Measurements from ENCODE around the gene IRF2BP2. TPM values are rescaled to one million over a fixed set of nuclear protein-coding genes. Genes with fewer than 3 reads are reported as not detected.

Gene IRF2BP2
- total RNA-seq, 1 experiment from 2014 or later = 78.8 TPM

DNA sequence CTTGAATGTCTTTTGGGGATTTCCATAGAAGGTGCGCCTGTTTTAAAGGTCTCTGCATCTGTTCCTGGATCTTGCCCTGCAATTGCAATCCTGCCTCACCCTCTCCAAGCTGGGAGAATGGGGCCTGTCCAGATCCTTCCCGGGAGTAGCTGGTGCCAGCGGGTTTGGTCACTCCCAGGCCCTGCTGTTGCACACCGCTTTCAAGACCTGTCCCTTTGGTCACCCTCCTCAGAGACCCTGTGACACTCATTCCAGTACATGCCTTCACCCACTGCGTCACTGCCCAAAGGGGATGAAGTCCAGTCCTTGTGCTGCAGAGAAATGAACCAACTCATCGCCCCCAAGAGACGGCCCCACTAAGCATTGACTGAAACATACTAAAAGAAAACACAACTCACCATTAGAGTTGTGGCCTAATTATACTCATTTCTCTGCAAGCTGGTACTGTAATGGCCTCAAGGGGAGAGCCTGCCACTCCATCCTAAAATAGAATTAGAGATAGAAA, 1.9 kb upstream of the IRF2BP2 start:
- Histone ChIP-seq H3K79me2 (ENCODE audit: low read length) (peaks cover 24% of the 10 kb centered on the region), H3K9ac (ENCODE audit: low read length) (peak overlapping the region; percentile 95), H3K27ac (ENCODE audit: low read length) (peak overlapping the region; percentile 97), H3K4me2 (ENCODE audit: low read length) (peak overlapping the region; percentile 87), H3K4me1 (ENCODE audit: insufficient read depth, low read length) (peaks cover 40% of the 10 kb centered on the region), H3F3A (ENCODE audit: low read length, unreplicated experiment) (no peaks in the 10 kb centered on the region), H4K20me1 (ENCODE audit: low read length) (peaks cover 10% of the 10 kb centered on the region), H3K36me3 (ENCODE audit: low read depth, low read length) (peaks cover 14% of the 10 kb centered on the region), H3K9me3 (ENCODE audit: low read length) (no peaks in the 10 kb centered on the region), H2AFZ (ENCODE audit: low read length) (no peak overlapping the region), H3K27me3 (ENCODE audit: low read length) (no peaks in the 10 kb centered on the region), H3K9me2 (replicated peaks; ENCODE audit: low read length) (no peaks in the 10 kb centered on the region), H3K4me3 (ENCODE audit: low read length) (peak overlapping the region; percentile 52)
- ChIA-PET CTCF (no interaction called here), POLR2A (ENCODE audit: unreplicated experiment) (interaction anchor here (0.6 to 1.8 kb wide), 15 partner anchors 11 to 511 kb away, joined by 3 to 45 read pairs (median 4); no protein-coding TSS in a partner anchor)
- intact Hi-C loops (cut with micrococcal nuclease) = loop anchor here (1.0 to 10.0 kb wide), 7 partner anchors 45 to 463 kb away; no protein-coding TSS in a partner anchor
- BruUV-seq (replicated peaks) = no TSS peak
- TF ChIP-seq, protein P1, sequence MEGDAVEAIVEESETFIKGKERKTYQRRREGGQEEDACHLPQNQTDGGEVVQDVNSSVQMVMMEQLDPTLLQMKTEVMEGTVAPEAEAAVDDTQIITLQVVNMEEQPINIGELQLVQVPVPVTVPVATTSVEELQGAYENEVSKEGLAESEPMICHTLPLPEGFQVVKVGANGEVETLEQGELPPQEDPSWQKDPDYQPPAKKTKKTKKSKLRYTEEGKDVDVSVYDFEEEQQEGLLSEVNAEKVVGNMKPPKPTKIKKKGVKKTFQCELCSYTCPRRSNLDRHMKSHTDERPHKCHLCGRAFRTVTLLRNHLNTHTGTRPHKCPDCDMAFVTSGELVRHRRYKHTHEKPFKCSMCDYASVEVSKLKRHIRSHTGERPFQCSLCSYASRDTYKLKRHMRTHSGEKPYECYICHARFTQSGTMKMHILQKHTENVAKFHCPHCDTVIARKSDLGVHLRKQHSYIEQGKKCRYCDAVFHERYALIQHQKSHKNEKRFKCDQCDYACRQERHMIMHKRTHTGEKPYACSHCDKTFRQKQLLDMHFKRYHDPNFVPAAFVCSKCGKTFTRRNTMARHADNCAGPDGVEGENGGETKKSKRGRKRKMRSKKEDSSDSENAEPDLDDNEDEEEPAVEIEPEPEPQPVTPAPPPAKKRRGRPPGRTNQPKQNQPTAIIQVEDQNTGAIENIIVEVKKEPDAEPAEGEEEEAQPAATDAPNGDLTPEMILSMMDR (conservative IDR thresholded peaks at IDR 0.05; ENCODE audit: low read depth, low read length) = no peak
- TF ChIP-seq EZH2 (IDR thresholded peaks at IDR 0.05; ENCODE audit: low read length, unreplicated experiment) (no peak), EZH2phosphoT487 (IDR thresholded peaks at IDR 0.05; ENCODE audit: borderline replicate concordance, low read length) (no peak)
- ATAC-seq (no peak), DNase-seq (no peak)

DNA sequence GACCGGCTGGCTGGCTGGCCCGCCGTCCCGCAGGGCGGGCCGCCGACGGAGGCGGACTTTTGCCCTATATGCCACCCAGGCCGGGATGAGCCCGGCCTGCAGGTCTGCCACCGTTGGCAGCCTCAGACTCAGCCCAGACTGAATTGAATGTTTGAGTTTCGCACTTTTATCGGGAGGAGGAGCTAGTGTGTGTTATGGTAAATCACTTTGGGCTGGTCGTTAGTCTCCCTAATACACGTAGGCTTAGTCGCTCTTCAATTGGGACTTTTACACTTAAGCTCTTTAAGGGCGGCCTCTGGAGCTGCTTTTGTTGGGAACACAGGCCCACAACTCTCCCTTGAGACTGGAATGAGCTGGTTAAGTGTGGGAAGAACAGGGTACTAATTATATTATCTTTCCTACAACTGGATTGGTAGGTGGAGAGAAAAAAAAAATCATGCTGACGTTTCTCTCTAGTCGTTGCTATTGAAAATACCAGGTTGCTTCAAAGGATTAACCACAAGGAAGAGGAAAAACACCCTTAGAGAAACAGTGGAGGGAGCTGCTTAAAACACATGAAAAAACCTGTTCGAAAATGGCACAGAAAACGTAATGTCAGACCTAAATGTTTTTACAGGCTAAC, 1.4 kb upstream of the IRF2BP2 start:
- peak overlapping the region; percentile 21; the same call in 1 of the 2 replicates for H2AFZ ChIP-seq (ENCODE audit: low read length)
- H3K9me2 ChIP-seq (replicated peaks; ENCODE audit: low read length) = no peaks in the 10 kb centered on the region
- ChIA-PET CTCF (no interaction called here), POLR2A (ENCODE audit: unreplicated experiment) (interaction anchor here (0.6 to 1.8 kb wide), 13 partner anchors 10 to 511 kb away, joined by 3 to 45 read pairs (median 4); no protein-coding TSS in a partner anchor)
- no peaks in the 10 kb centered on the region for H3K27me3 ChIP-seq (ENCODE audit: low read length)
- DNase-seq = peak; percentile 76
- intact Hi-C loops (cut with micrococcal nuclease) = loop anchor here (2.0 to 10.0 kb wide), 4 partner anchors 83 to 463 kb away; no protein-coding TSS in a partner anchor
- H3K4me3 ChIP-seq (ENCODE audit: low read length) = peak overlapping the region; percentile 68
- BruUV-seq (replicated peaks) = TSS peak; percentile 47
- H3K9ac ChIP-seq (ENCODE audit: low read length) = peak overlapping the region; percentile 95
- H3K27ac ChIP-seq (ENCODE audit: low read length) = peak overlapping the region; percentile 97
- H3K79me2 ChIP-seq (ENCODE audit: low read length) = peaks cover 30% of the 10 kb centered on the region
- peaks cover 16% of the 10 kb centered on the region for H4K20me1 ChIP-seq (ENCODE audit: low read length)
- no peaks in the 10 kb centered on the region for H3K9me3 ChIP-seq (ENCODE audit: low read length)
- TF ChIP-seq EZH2phosphoT487 (IDR thresholded peaks at IDR 0.05; ENCODE audit: borderline replicate concordance, low read length) = no peak
- TF ChIP-seq, protein P1 (conservative IDR thresholded peaks at IDR 0.05; ENCODE audit: low read depth, low read length) = no peak
- no peak for TF ChIP-seq EZH2 (IDR thresholded peaks at IDR 0.05; ENCODE audit: low read length, unreplicated experiment)
- peak overlapping the region; percentile 87 for H3K4me2 ChIP-seq (ENCODE audit: low read length)
- no peaks in the 10 kb centered on the region for H3F3A ChIP-seq (ENCODE audit: low read length, unreplicated experiment)
- peak; percentile 25 for ATAC-seq
- peaks cover 34% of the 10 kb centered on the region for H3K4me1 ChIP-seq (ENCODE audit: insufficient read depth, low read length)
- peaks cover 19% of the 10 kb centered on the region for H3K36me3 ChIP-seq (ENCODE audit: low read depth, low read length)

Data from PC-3 (cell line).